ENCODE measurements around the gene EIF5B. TPM values are rescaled to one million over a fixed set of nuclear protein-coding genes. Genes with fewer than 3 reads are reported as not detected.

Gene EIF5B
- total RNA-seq, 1 experiment from 2014 or later: 78.7 TPM

DNA sequence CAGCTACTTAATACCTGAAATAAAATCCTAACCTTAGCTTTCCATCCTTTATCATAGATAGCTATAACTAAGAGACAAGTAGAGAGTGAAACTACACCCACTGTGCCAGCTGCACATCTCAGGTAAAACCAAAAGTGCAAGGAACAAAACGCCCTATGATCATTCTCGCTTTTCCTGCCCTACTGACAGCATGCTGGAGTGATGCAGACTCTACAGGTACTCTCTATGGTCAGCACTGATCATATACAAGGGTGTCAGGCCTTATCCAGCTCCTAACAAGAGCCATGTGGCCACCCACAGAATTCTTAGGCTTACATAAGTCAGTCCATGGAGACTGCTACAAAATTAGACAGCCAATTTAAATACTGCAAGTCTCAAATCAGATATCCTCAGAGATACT, 107.0 kb downstream of the EIF5B start:
- Histone ChIP-seq H3K27ac (ENCODE audit: low read depth, low read length, poor library complexity, severe bottlenecking) (no peak overlapping the region), H3K27me3 (replicated peaks; ENCODE audit: insufficient read depth, low read depth, low read length, poor library complexity) (no peaks in the 10 kb centered on the region), H3K36me3 (ENCODE audit: insufficient read depth, low read length, poor library complexity, severe bottlenecking) (peaks cover 7% of the 10 kb centered on the region), H3K4me1 (ENCODE audit: insufficient read depth, low read length, poor library complexity, severe bottlenecking) (no peaks in the 10 kb centered on the region), H3K4me3 (ENCODE audit: low read depth, low read length, poor library complexity, severe bottlenecking) (no peak overlapping the region), H3K9me3 (ENCODE audit: low read depth, low read length, poor library complexity, severe bottlenecking) (no peaks in the 10 kb centered on the region)
- ChIA-PET POLR2A (ENCODE audit: low non-redundant PET) (no interaction called here), CTCF (no interaction called here)
- intact Hi-C loops (cut with micrococcal nuclease; ENCODE audit: unreplicated experiment): no loop called here
- TF ChIP-seq, protein P1, sequence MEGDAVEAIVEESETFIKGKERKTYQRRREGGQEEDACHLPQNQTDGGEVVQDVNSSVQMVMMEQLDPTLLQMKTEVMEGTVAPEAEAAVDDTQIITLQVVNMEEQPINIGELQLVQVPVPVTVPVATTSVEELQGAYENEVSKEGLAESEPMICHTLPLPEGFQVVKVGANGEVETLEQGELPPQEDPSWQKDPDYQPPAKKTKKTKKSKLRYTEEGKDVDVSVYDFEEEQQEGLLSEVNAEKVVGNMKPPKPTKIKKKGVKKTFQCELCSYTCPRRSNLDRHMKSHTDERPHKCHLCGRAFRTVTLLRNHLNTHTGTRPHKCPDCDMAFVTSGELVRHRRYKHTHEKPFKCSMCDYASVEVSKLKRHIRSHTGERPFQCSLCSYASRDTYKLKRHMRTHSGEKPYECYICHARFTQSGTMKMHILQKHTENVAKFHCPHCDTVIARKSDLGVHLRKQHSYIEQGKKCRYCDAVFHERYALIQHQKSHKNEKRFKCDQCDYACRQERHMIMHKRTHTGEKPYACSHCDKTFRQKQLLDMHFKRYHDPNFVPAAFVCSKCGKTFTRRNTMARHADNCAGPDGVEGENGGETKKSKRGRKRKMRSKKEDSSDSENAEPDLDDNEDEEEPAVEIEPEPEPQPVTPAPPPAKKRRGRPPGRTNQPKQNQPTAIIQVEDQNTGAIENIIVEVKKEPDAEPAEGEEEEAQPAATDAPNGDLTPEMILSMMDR (conservative IDR thresholded peaks at IDR 0.05; ENCODE audit: low read depth, low read length): no peak
- TF ChIP-seq EZH2 (IDR thresholded peaks at IDR 0.05; ENCODE audit: borderline replicate concordance, low read depth, low read length, poor library complexity, severe bottlenecking): no peak
- DNase-seq (ENCODE audit: low spot score): no peak
- BruUV-seq (replicated peaks): no TSS peak

DNA sequence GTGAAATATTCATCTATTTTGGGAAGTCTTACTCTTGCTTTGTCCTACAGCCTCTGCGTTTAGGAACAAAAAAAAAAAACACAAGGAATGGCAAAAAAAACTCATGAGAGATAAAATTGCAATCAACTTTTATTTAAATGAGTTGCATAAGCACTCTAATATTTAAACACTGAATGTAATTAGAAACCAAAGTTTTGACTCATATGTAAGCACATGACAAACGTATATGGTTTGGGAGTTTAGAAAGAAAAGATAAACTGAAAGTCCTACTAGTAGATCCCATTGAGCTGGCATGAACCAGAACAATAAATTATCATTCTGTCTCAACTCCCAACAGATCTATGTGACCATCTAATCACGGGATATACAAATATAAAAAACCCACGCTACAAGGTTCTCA, 107.9 kb downstream of the EIF5B start:
- ChIA-PET CTCF (no interaction called here), POLR2A (ENCODE audit: low non-redundant PET) (no interaction called here)
- Histone ChIP-seq H3K36me3 (ENCODE audit: insufficient read depth, low read length, poor library complexity, severe bottlenecking) (peaks cover 5% of the 10 kb centered on the region), H3K4me3 (ENCODE audit: low read depth, low read length, poor library complexity, severe bottlenecking) (no peak overlapping the region), H3K4me1 (ENCODE audit: insufficient read depth, low read length, poor library complexity, severe bottlenecking) (no peaks in the 10 kb centered on the region), H3K9me3 (ENCODE audit: low read depth, low read length, poor library complexity, severe bottlenecking) (no peaks in the 10 kb centered on the region), H3K27ac (ENCODE audit: low read depth, low read length, poor library complexity, severe bottlenecking) (no peak overlapping the region), H3K27me3 (replicated peaks; ENCODE audit: insufficient read depth, low read depth, low read length, poor library complexity) (no peaks in the 10 kb centered on the region)
- DNase-seq (ENCODE audit: low spot score): no peak
- TF ChIP-seq EZH2 (IDR thresholded peaks at IDR 0.05; ENCODE audit: borderline replicate concordance, low read depth, low read length, poor library complexity, severe bottlenecking): no peak
- TF ChIP-seq, protein P1 (conservative IDR thresholded peaks at IDR 0.05; ENCODE audit: low read depth, low read length): no peak
- no TSS peak for BruUV-seq (replicated peaks)
- intact Hi-C loops (cut with micrococcal nuclease; ENCODE audit: unreplicated experiment): no loop called here

DNA sequence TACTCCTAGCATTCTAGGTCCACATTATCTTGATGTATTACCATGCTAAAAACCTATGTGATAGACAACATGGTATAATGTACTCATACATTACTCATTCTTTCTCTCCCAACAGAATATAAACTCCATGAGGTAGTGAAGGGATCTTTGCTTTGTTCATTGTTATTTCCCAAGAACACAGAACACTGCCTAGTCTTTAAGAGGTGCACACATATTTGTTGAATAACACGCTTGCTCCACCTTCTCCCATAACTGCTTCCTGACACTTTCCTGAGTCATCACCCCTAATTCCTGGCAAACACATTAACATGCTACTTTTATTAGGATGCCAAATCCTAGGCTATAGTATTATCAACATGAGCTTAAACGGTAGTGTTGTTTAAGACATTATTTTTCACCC, 111.4 kb downstream of the EIF5B start:
- ChIA-PET POLR2A (ENCODE audit: low non-redundant PET) (no interaction called here), CTCF (no interaction called here)
- no peak for DNase-seq (ENCODE audit: low spot score)
- intact Hi-C loops (cut with micrococcal nuclease; ENCODE audit: unreplicated experiment): no loop called here
- no peaks in the 10 kb centered on the region for H3K9me3 ChIP-seq (ENCODE audit: low read depth, low read length, poor library complexity, severe bottlenecking)
- H3K27ac ChIP-seq (ENCODE audit: low read depth, low read length, poor library complexity, severe bottlenecking): no peak overlapping the region
- no TSS peak for BruUV-seq (replicated peaks)
- no peaks in the 10 kb centered on the region for H3K27me3 ChIP-seq (replicated peaks; ENCODE audit: insufficient read depth, low read depth, low read length, poor library complexity)
- H3K36me3 ChIP-seq (ENCODE audit: insufficient read depth, low read length, poor library complexity, severe bottlenecking): no peaks in the 10 kb centered on the region
- H3K4me1 ChIP-seq (ENCODE audit: insufficient read depth, low read length, poor library complexity, severe bottlenecking): no peaks in the 10 kb centered on the region
- no peak for TF ChIP-seq EZH2 (IDR thresholded peaks at IDR 0.05; ENCODE audit: borderline replicate concordance, low read depth, low read length, poor library complexity, severe bottlenecking)
- TF ChIP-seq, protein P1 (conservative IDR thresholded peaks at IDR 0.05; ENCODE audit: low read depth, low read length): no peak
- H3K4me3 ChIP-seq (ENCODE audit: low read depth, low read length, poor library complexity, severe bottlenecking): no peak overlapping the region
